22Rv1 (cell line): ENCODE results near the gene GRIA2.

Experiments
- ZFX ChIP-seq: fragments of 450-650 bp; IDR thresholded peaks from 2 replicates; pipeline ENCODE4 v1.6.1; 2017; ENCODE audit warnings: antibody characterized with exemption, borderline replicate concordance
- TF ChIP-seq, protein P1 (sequence below): fragments of 450-650 bp; IDR thresholded peaks from 2 replicates; pipeline ENCODE4 v1.5.1; 2017; ENCODE audit warnings: mild to moderate bottlenecking

DNA sequence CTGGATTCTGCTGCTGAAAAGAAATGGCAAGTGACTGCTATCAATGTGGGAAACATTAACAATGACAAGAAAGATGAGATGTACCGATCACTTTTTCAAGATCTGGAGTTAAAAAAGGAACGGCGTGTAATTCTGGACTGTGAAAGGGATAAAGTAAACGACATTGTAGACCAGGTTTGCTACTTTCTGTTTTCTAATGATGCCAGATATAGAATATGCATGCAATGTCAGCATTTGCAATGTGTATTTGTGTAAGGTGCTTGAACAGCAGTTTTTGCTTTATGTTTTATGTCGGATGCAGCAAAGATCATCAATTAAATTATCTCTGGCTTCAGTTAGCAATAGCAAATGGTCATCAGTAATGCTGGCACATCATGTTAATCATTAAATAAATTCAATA lies 92.2 kb downstream of the GRIA2 start:
- TF ChIP-seq, protein P1, sequence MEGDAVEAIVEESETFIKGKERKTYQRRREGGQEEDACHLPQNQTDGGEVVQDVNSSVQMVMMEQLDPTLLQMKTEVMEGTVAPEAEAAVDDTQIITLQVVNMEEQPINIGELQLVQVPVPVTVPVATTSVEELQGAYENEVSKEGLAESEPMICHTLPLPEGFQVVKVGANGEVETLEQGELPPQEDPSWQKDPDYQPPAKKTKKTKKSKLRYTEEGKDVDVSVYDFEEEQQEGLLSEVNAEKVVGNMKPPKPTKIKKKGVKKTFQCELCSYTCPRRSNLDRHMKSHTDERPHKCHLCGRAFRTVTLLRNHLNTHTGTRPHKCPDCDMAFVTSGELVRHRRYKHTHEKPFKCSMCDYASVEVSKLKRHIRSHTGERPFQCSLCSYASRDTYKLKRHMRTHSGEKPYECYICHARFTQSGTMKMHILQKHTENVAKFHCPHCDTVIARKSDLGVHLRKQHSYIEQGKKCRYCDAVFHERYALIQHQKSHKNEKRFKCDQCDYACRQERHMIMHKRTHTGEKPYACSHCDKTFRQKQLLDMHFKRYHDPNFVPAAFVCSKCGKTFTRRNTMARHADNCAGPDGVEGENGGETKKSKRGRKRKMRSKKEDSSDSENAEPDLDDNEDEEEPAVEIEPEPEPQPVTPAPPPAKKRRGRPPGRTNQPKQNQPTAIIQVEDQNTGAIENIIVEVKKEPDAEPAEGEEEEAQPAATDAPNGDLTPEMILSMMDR: no peak
- no peak for TF ChIP-seq ZFX
